Ishikawa (cell line): ENCODE results near the gene C17orf50.
A peak's percentile ranks its signal among the peaks of the same experiment; 100 is the strongest.

Experiments
- CEBPB ChIP-seq: IDR thresholded peaks from 2 replicates; pipeline ENCODE4 v1.6.1; 2012
- CREB1 ChIP-seq: IDR thresholded peaks from 2 replicates; pipeline ENCODE4 v1.6.1; 2012; ENCODE audit warnings: low read depth
- EGR1 ChIP-seq: IDR thresholded peaks from 2 replicates; pipeline ENCODE4 v1.6.1; 2012
- EP300 ChIP-seq: IDR thresholded peaks from 2 replicates; pipeline ENCODE4 v1.6.1; 2012; ENCODE audit warnings: borderline replicate concordance
- FOXM1 ChIP-seq: IDR thresholded peaks from 2 replicates; pipeline ENCODE4 v1.6.1; 2012; ENCODE audit warnings: low read depth, borderline replicate concordance
- NFIC ChIP-seq: IDR thresholded peaks from 2 replicates; pipeline ENCODE4 v1.6.1; 2012
- RAD21 ChIP-seq: IDR thresholded peaks from 2 replicates; pipeline ENCODE4 v1.6.1; 2012; ENCODE audit warnings: low read depth
- TAF1 ChIP-seq: IDR thresholded peaks from 2 replicates; pipeline ENCODE4 v1.6.1; 2012; ENCODE audit warnings: low read depth, mild to moderate bottlenecking
- TCF12 ChIP-seq: IDR thresholded peaks from 2 replicates; pipeline ENCODE4 v1.6.1; 2012; ENCODE audit warnings: low read depth
- TEAD4 ChIP-seq: IDR thresholded peaks from 2 replicates; pipeline ENCODE4 v1.6.1; 2012
- YY1 ChIP-seq: IDR thresholded peaks from 2 replicates; pipeline ENCODE4 v1.6.1; 2012; ENCODE audit warnings: low read depth
- ZBTB7A ChIP-seq: IDR thresholded peaks from 2 replicates; pipeline ENCODE4 v1.6.1; 2012; ENCODE audit warnings: low read depth
- TF ChIP-seq, protein P1 (sequence below): IDR thresholded peaks from 2 replicates; pipeline ENCODE4 v1.6.1; 2012; ENCODE audit warnings: low read depth, mild to moderate bottlenecking
- TF ChIP-seq, protein P2 (sequence below): IDR thresholded peaks from 2 replicates; pipeline ENCODE4 v1.6.1; 2012
- TF ChIP-seq, protein P3 (sequence below): IDR thresholded peaks from 2 replicates; pipeline ENCODE4 v1.6.1; 2012

The C17orf50 gene

DNA sequence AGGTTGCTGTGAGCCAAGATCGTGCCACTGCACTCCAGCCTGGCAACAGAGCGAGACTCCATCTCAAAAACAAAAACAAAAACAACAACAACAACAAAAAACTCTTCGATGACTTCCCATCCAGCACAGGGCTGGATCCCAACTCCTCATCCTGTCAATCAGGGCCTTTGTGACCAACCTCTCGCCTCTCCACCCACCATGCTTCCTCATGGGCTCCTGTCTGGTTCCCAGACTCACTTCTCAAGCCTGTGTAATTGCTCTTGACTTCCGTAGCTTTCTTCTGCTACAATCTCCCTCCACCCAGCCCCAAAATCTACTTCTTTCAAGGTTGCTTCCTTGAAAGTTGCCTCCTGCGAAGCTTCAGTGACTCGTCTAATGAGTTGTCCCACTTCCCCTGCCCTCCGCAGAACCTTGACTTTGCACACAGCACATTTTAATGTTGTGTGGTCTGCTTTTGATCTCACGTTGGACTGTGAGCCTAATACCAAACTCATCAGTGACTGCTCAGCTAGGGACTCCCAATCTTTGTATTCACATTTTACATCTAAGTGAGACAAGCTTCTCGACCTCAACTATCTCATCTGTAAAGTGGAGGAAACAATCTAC, 30.2 kb upstream of the C17orf50 start:
- TF ChIP-seq CEBPB (no peak), CREB1 (no peak), EP300 (no peak), NFIC (no peak), EGR1 (no peak)
- TF ChIP-seq, protein P1, sequence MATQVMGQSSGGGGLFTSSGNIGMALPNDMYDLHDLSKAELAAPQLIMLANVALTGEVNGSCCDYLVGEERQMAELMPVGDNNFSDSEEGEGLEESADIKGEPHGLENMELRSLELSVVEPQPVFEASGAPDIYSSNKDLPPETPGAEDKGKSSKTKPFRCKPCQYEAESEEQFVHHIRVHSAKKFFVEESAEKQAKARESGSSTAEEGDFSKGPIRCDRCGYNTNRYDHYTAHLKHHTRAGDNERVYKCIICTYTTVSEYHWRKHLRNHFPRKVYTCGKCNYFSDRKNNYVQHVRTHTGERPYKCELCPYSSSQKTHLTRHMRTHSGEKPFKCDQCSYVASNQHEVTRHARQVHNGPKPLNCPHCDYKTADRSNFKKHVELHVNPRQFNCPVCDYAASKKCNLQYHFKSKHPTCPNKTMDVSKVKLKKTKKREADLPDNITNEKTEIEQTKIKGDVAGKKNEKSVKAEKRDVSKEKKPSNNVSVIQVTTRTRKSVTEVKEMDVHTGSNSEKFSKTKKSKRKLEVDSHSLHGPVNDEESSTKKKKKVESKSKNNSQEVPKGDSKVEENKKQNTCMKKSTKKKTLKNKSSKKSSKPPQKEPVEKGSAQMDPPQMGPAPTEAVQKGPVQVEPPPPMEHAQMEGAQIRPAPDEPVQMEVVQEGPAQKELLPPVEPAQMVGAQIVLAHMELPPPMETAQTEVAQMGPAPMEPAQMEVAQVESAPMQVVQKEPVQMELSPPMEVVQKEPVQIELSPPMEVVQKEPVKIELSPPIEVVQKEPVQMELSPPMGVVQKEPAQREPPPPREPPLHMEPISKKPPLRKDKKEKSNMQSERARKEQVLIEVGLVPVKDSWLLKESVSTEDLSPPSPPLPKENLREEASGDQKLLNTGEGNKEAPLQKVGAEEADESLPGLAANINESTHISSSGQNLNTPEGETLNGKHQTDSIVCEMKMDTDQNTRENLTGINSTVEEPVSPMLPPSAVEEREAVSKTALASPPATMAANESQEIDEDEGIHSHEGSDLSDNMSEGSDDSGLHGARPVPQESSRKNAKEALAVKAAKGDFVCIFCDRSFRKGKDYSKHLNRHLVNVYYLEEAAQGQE: no peak

DNA sequence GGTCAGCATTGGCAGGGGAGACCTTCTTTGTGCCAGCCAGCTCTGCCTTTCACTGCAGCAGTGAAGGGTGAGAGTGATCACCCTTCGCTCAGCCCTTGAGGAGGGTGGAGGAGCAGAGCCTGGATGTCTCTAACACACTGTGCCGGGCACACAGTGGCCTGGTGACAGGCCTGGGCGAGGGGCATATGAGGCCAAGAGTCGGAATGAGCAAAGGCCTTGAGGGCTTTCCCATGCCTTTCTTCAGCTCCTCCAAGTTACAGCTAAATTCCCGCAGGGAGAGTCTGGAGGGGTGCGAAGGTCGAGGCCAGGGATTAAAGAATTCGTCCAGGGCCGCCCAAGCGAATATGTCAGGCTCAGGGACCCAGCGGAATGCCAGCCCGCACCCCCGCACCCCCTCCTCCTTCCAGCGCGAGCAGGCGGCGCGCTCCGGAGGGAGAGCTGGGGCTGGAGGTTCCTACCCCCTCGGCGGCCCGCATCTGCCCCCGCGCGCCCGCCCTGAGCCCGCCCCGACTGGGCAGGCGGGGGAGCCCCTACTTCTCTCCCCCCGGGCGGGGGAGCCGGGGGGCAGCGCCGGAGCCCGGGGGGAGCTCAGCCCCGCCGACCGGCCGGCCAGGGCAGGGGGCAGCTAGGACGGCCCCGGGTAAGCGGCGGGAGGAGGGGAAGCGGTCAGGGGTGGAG, 29.3 kb upstream of the C17orf50 start, which contains the start of gene RASL10B:
RASL10B (plus strand) TSS at position 401 of the 678 bp plus-strand sequence. CDS start 3,546 bp downstream, outside the sequence.
- TF ChIP-seq EGR1 (peak; percentile 85), TEAD4 (peak; percentile 74), CEBPB (no peak)
- TF ChIP-seq, protein P2, sequence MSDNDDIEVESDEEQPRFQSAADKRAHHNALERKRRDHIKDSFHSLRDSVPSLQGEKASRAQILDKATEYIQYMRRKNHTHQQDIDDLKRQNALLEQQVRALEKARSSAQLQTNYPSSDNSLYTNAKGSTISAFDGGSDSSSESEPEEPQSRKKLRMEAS: peak; percentile 39; the same call in 1 of the 2 replicates

DNA sequence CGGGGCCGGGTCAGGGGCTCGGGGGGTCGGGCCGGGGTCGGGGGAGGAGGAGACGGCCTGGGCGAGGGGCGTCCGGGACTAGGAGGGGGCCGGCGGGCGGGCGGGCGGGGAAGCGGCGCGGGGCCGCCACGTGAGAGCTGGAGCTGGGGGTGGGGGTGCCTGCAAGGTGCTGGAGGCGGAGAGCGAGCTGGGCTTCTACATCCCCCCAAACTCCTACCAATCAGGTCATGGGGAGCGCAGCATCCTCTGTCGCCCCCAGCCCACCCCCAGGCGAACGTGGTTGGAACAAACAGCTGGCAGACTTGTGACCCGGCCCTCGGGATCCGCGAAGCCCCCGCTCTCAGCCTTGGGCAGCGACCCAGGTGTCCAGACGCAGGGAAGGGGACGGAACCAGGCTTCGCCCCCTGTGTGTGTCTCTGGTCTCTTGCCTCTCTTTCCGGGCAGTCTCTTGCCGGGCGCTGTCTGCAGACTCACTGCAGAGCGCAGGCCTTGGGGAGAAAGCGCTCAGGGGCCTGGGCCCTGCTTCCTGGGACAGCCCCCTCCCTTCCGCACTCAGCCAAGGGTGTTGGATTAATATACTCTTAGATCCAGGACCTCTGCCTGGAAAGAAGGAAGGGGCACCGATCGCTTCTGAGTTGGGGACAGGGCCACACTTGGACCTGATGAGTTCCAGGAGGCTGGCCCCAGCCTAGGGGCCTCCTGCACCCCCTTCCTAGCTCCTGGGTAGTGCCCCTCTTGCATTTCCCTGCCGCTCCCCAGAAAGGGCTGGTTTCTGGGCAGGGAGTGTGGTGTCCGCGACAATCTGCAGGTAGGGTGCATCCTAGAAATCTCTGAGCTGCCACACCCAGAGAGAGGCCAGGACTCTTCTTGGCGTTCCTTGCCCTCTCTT, 28.5 kb upstream of the C17orf50 start:
- TF ChIP-seq EGR1 (no peak), TEAD4 (no peak), TAF1 (no peak), RAD21 (no peak), FOXM1 (no peak), ZBTB7A (no peak), YY1 (no peak), EP300 (no peak), NFIC (no peak), CEBPB (no peak)
- TF ChIP-seq, protein P3, sequence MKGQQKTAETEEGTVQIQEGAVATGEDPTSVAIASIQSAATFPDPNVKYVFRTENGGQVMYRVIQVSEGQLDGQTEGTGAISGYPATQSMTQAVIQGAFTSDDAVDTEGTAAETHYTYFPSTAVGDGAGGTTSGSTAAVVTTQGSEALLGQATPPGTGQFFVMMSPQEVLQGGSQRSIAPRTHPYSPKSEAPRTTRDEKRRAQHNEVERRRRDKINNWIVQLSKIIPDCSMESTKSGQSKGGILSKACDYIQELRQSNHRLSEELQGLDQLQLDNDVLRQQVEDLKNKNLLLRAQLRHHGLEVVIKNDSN: no peak
- TF ChIP-seq, protein P1: no peak
- TF ChIP-seq, protein P2: no peak

DNA sequence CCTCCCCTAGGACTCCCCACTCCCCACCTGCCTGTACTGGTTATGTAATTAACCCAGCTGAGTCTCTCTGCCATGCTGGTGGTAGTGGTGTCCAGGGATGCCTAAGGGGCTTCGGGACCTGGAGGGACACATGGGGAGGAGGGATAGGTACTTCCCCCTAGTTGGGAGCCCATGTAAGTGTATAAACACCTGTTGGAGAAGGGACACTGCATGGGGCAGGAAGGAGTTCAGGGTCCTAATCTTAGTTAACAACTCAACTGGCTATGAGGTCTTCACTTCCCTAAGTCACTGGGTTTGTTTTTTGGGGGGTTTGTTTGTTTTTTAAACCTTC, 27.9 kb upstream of the C17orf50 start:
- no peak for TF ChIP-seq TAF1
- TF ChIP-seq ZBTB7A: no peak
- TF ChIP-seq CEBPB: no peak
- no peak for TF ChIP-seq YY1

DNA sequence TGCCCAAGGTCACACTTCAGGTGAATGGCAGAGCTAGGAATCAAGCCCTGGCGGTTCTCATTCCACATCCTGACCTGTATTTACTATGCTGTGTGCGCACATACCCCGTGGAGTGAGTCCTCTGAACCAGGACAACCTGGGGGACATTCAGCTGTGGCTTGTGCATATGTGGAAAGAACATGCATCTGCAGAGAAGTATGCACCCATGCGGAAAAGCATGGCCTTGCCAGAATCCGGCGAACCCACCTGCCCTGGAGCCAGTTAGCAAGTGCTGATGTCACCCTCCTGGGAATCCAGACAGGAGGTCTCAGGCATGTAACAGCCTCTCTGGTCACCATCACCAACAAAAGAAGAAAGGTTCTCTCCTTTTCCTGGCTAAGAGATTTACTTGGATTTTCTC, 27.3 kb upstream of the C17orf50 start:
- TF ChIP-seq EP300 (no peak), RAD21 (no peak), TEAD4 (no peak), TCF12 (no peak), YY1 (no peak)
- TF ChIP-seq, protein P2: no peak

DNA sequence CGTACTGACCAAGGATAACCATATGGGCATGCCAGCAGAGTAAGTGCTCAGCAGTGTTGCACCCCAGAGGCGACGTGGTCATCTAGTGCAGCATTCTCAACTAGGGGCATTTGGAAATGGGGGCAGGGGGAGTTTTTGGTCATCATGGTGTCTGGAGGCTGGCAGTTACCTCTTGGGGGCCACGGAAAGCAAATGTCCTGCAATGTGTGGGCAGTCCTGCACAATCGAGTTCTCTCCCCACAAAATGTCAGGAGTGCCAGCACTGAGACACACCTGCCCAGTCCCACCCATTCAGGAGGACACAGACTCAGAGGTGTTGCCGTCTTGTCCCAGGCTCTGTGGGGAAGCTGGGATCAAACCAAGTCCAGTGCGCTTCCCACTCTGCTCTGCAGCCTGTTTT, 26.3 kb upstream of the C17orf50 start:
- TF ChIP-seq TCF12 (no peak), CREB1 (no peak), EGR1 (no peak), ZBTB7A (no peak), NFIC (no peak), YY1 (no peak), EP300 (no peak), FOXM1 (no peak), RAD21 (no peak), TEAD4 (no peak), TAF1 (no peak), CEBPB (no peak)
- TF ChIP-seq, protein P1: no peak
- TF ChIP-seq, protein P2: no peak
- TF ChIP-seq, protein P3: no peak
